WTC11 (cell line): ENCODE data around the gene TSPAN31.

Experiments
- ATF3 ChIP-seq: sonication (generic); formaldehyde crosslinking; conservative IDR thresholded peaks from 2 replicates; pipeline ENCODE4 v1.8.1; 2022; ENCODE audit warnings: mild to moderate bottlenecking, missing genetic modification reagents
- CTCF ChIP-seq: fragments of 200-600 bp; IDR thresholded peaks from 2 replicates; pipeline ENCODE4 v1.8.0; 2022; ENCODE audit warnings: antibody characterized with exemption
- ZNF317 ChIP-seq: sonication (generic); formaldehyde crosslinking; IDR thresholded peaks from 2 replicates; pipeline ENCODE4 v1.8.1; 2023; ENCODE audit warnings: low read depth, mild to moderate bottlenecking, moderate library complexity, missing genetic modification reagents, borderline replicate concordance
- ZNF423 ChIP-seq: fragments of 250-450 bp; sonication (Bioruptor Pico); IDR thresholded peaks from 2 replicates; pipeline ENCODE4 v2.1.2; 2022; ENCODE audit warnings: mild to moderate bottlenecking, moderate library complexity

- TF ChIP-seq CTCF, result no peak
- no peak for TF ChIP-seq ZNF317 (CRISPR knock-in tag)
- TF ChIP-seq ATF3, result no peak
- TF ChIP-seq ZNF423 (CRISPR knock-in tag), result no peak
Measured at GRCh38 chr12:57716305-57716704, 28.5 kb upstream of the TSPAN31 start.
